H9 (cell line): ENCODE data around the gene MYT1. TPM values are rescaled to one million over a fixed set of nuclear protein-coding genes. Genes with fewer than 3 reads are reported as not detected.

Experiments used
- DNase-seq: peaks from one replicate; pipeline ENCODE4 v3.0.0-alpha.2; 2017
- H2AFZ ChIP-seq: one replicate; pipeline ENCODE4 v1.6.1; 2013; ENCODE audit warnings: mild to moderate bottlenecking, low read length, control low read depth, moderate library complexity
- H2AK5ac ChIP-seq: 2 replicates; pipeline ENCODE4 v1.6.1; 2013; ENCODE audit warnings: low read length, control low read depth, mixed read lengths; ENCODE audit not compliant: insufficient read length
- H2BK120ac ChIP-seq: one replicate; pipeline ENCODE4 v1.6.1; 2013; ENCODE audit warnings: low read depth, mild to moderate bottlenecking, low read length, control low read depth, inconsistent platforms; ENCODE audit not compliant: poor library complexity, severe bottlenecking
- H2BK12ac ChIP-seq: 2 replicates; pipeline ENCODE4 v1.6.1; 2013; ENCODE audit warnings: low read length, control low read depth, mixed read lengths, low read depth; ENCODE audit not compliant: insufficient read length
- H2BK15ac ChIP-seq: 2 replicates; pipeline ENCODE4 v1.6.1; 2013; ENCODE audit warnings: low read depth, low read length, control low read depth
- H2BK20ac ChIP-seq: one replicate; pipeline ENCODE4 v1.6.1; 2013; ENCODE audit warnings: low read depth, mild to moderate bottlenecking, low read length, control low read depth, inconsistent platforms; ENCODE audit not compliant: poor library complexity, severe bottlenecking
- H2BK5ac ChIP-seq: 2 replicates; pipeline ENCODE4 v1.6.1; 2013; ENCODE audit warnings: low read length, control low read depth, mixed read lengths; ENCODE audit not compliant: insufficient read length
- H3K14ac ChIP-seq: 2 replicates; pipeline ENCODE4 v1.6.1; 2013; ENCODE audit warnings: low read length, control low read depth; ENCODE audit not compliant: insufficient read depth
- H3K18ac ChIP-seq: 2 replicates; pipeline ENCODE4 v1.6.1; 2013; ENCODE audit warnings: low read depth, mild to moderate bottlenecking, mixed read lengths, low read length, control low read depth; ENCODE audit not compliant: insufficient read length
- H3K23ac ChIP-seq: 2 replicates; pipeline ENCODE4 v1.6.1; 2013; ENCODE audit warnings: low read length, control low read depth, mixed read lengths, low read depth; ENCODE audit not compliant: insufficient read length
- H3K23me2 ChIP-seq: 2 replicates; pipeline ENCODE4 v1.6.1; 2013; ENCODE audit warnings: low read depth, mild to moderate bottlenecking, mixed read lengths, low read length, control low read depth; ENCODE audit not compliant: insufficient read length, poor library complexity, severe bottlenecking
- H3K27ac ChIP-seq: 2 replicates; pipeline ENCODE4 v1.5.1; 2013; ENCODE audit warnings: low read length, control low read depth, mixed read lengths, low read depth; ENCODE audit not compliant: insufficient read length
- H3K27me3 ChIP-seq: 2 replicates; pipeline ENCODE4 v1.6.1; 2013; ENCODE audit warnings: low read length, control low read depth, inconsistent platforms; ENCODE audit not compliant: insufficient read depth
- H3K4ac ChIP-seq: 2 replicates; pipeline ENCODE4 v1.6.1; 2013; ENCODE audit warnings: low read depth, mild to moderate bottlenecking, control low read depth, inconsistent platforms, low read length, moderate library complexity
- H3K4me1 ChIP-seq: 2 replicates; pipeline ENCODE4 v1.6.1; 2013; ENCODE audit warnings: low read length, control low read depth, inconsistent platforms; ENCODE audit not compliant: insufficient read depth
- H3K4me2 ChIP-seq: 2 replicates; pipeline ENCODE4 v1.6.1; 2013; ENCODE audit warnings: low read length, control low read depth, mixed read lengths; ENCODE audit not compliant: insufficient read length, insufficient read depth
- H3K56ac ChIP-seq: 2 replicates; pipeline ENCODE4 v1.6.1; 2013; ENCODE audit warnings: low read depth, mild to moderate bottlenecking, mixed read lengths, low read length, control low read depth; ENCODE audit not compliant: insufficient read length
- H3K79me1 ChIP-seq: 2 replicates; pipeline ENCODE4 v1.6.1; 2013; ENCODE audit warnings: low read depth, mild to moderate bottlenecking, moderate library complexity, low read length, control low read depth, inconsistent platforms; ENCODE audit not compliant: insufficient read depth, poor library complexity, severe bottlenecking
- H3K79me2 ChIP-seq: 2 replicates; pipeline ENCODE4 v1.6.1; 2013; ENCODE audit warnings: low read length, control low read depth, inconsistent platforms; ENCODE audit not compliant: insufficient read depth
- H3K9ac ChIP-seq: 2 replicates; pipeline ENCODE4 v1.6.1; 2013; ENCODE audit warnings: low read length, control low read depth, mixed read lengths; ENCODE audit not compliant: insufficient read length; ENCODE audit errors: extremely low read depth
- H3K9me3 ChIP-seq: one replicate; pipeline ENCODE4 v1.6.1; 2013; ENCODE audit warnings: low read depth, low read length, inconsistent platforms; ENCODE audit not compliant: control insufficient read depth
- H3T11ph ChIP-seq: one replicate; pipeline ENCODE4 v1.6.1; 2013; ENCODE audit warnings: mild to moderate bottlenecking, low read length, control low read depth, inconsistent platforms
- H4K20me1 ChIP-seq: one replicate; pipeline ENCODE4 v1.6.1; 2013; ENCODE audit not compliant: control insufficient read depth, insufficient read length, insufficient read depth
- H4K5ac ChIP-seq: 2 replicates; pipeline ENCODE4 v1.6.1; 2013; ENCODE audit warnings: low read depth, mild to moderate bottlenecking, mixed read lengths, low read length, control low read depth; ENCODE audit not compliant: insufficient read length
- H4K8ac ChIP-seq: replicated peaks from 2 replicates; pipeline ENCODE4 v1.6.1; 2013; ENCODE audit warnings: low read length, control low read depth, mixed read lengths, low read depth; ENCODE audit not compliant: insufficient read length
- H4K91ac ChIP-seq: 2 replicates; pipeline ENCODE4 v1.6.1; 2013; ENCODE audit warnings: low read depth, mild to moderate bottlenecking, moderate library complexity, mixed read lengths, low read length, control low read depth; ENCODE audit not compliant: insufficient read length
- H3K27ac Mint-ChIP-seq, 3 experiments: 2 replicates in 2 of 3; 3 replicates in 1 of 3; pipeline ENCODE4 v1.8.0; 2020 to 2021; ENCODE audit warnings: mixed read lengths in 3 of 3, mild to moderate bottlenecking in 1 of 3, moderate library complexity in 1 of 3
- H3K27me3 Mint-ChIP-seq: 2 replicates; pipeline ENCODE4 v1.8.0; 2021; ENCODE audit warnings: low read depth, mild to moderate bottlenecking, moderate library complexity, mixed read lengths
- H3K36me3 Mint-ChIP-seq, 3 experiments: 2 replicates in 2 of 3; 3 replicates in 1 of 3; pipeline ENCODE4 v1.8.0; 2020 to 2021; ENCODE audit warnings: low read depth in 3 of 3, mixed read lengths in 3 of 3; ENCODE audit not compliant: insufficient read depth in 1 of 3
- H3K4me1 Mint-ChIP-seq, 2 experiments: 2 replicates each; pipeline ENCODE4 v1.8.0; 2020; ENCODE audit warnings: mixed read lengths in 2 of 2
- H3K4me3 Mint-ChIP-seq, 2 experiments: 2 replicates in 1 of 2; 3 replicates in 1 of 2; pipeline ENCODE4 v1.8.0; 2020 to 2021; ENCODE audit warnings: mild to moderate bottlenecking in 2 of 2, mixed read lengths in 2 of 2, moderate library complexity in 1 of 2
- H3K9me3 Mint-ChIP-seq, 2 experiments: 2 replicates in 1 of 2; 3 replicates in 1 of 2; pipeline ENCODE4 v1.8.0; 2020; ENCODE audit warnings: mild to moderate bottlenecking in 2 of 2, mixed read lengths in 2 of 2, moderate library complexity in 1 of 2
- WGBS: extraction: QIAGEN DNeasy Blood & Tissue Kit; methylation state at CpG from one replicate; pipeline ENCODE4 v1.1.7; 2013; ENCODE audit warnings: missing lambda C conversion rate, low lambda C conversion rate, mixed read lengths; ENCODE audit not compliant: insufficient read length; ENCODE audit errors: extremely low coverage; 5-methylcytosine and 5-hydroxymethylcytosine counted together
- total RNA-seq: library from RNA; stranded (reverse); gene quantifications from 2 replicates; pipeline ENCODE4 v1.2.1, GENCODE V29; 2021
- TF ChIP-seq, protein P1 (sequence below): fragments of 200-600 bp; sonication (generic); conservative IDR thresholded peaks from 3 replicates; pipeline ENCODE4 v1.8.0; 2021; ENCODE audit warnings: antibody characterized with exemption, mild to moderate bottlenecking

Gene MYT1
- total RNA-seq, 1 experiment from 2014 or later: 0.79 TPM

DNA sequence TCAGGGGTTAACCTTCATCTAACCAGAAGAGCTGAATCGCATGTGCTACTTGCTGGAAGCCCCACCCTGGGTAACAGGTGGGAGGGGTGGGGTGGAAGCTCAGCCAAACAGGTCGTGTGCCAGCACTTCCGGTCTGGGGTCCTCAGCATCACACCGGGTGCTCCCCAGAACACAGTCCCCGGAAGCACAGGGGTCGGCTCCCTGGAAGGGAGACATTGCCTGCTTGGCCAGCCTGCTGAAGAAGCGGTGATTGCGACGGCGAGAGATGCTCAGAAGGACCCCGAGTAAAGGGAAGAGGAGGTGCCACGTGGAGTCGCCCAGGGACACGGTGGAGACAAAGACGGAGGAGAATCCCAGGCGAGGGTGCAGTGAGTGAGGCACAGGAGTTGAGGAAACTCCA is 36.5 kb downstream of the MYT1 start:
- no peak overlapping the region for H4K5ac ChIP-seq
- H3K14ac ChIP-seq: no peak overlapping the region
- H3K27me3 ChIP-seq: no peaks in the 10 kb centered on the region
- no peaks in the 10 kb centered on the region for H3K79me2 ChIP-seq
- no peak overlapping the region for H3K18ac ChIP-seq
- H3T11ph ChIP-seq: no peak overlapping the region
- no peak overlapping the region for H3K4me2 ChIP-seq
- no peak overlapping the region for H4K8ac ChIP-seq
- 0 out of 2 replicates have a peak, but pooled peaks cover 3% of the 10 kb centered on the region for H3K4me1 ChIP-seq
- no peak overlapping the region for H4K91ac ChIP-seq
- no peak overlapping the region for H2BK15ac ChIP-seq
- no peaks in the 10 kb centered on the region for H3K23me2 ChIP-seq
- no peak for DNase-seq
- no peak overlapping the region for H2AK5ac ChIP-seq
- Mint-ChIP-seq H3K27ac (no peak overlapping the region), H3K9me3 (peaks cover 16 to 21% of the 10 kb centered on the region in 2 experiments), H3K27me3 (peaks cover 24% of the 10 kb centered on the region), H3K4me3 (no peak overlapping the region), H3K36me3 (peaks cover 8 to 23% (median 13%) of the 10 kb centered on the region in 3 experiments; a peak in 6 of 7 replicates), H3K4me1 (peaks cover 3 to 15% of the 10 kb centered on the region in 2 experiments)
- no peaks in the 10 kb centered on the region for H4K20me1 ChIP-seq
- H2BK20ac ChIP-seq: no peak overlapping the region
- no peak overlapping the region for H2AFZ ChIP-seq
- no peak overlapping the region for H3K9ac ChIP-seq
- H2BK5ac ChIP-seq: no peak overlapping the region
- H2BK120ac ChIP-seq: no peak overlapping the region
- no peaks in the 10 kb centered on the region for H3K79me1 ChIP-seq
- no CpG with 5 or more reads among the region's 16 CpGs for WGBS
- no peak overlapping the region for H2BK12ac ChIP-seq
- H3K56ac ChIP-seq: no peak overlapping the region
- no peak overlapping the region for H3K23ac ChIP-seq
- H3K4ac ChIP-seq: no peak overlapping the region
- TF ChIP-seq, protein P1, sequence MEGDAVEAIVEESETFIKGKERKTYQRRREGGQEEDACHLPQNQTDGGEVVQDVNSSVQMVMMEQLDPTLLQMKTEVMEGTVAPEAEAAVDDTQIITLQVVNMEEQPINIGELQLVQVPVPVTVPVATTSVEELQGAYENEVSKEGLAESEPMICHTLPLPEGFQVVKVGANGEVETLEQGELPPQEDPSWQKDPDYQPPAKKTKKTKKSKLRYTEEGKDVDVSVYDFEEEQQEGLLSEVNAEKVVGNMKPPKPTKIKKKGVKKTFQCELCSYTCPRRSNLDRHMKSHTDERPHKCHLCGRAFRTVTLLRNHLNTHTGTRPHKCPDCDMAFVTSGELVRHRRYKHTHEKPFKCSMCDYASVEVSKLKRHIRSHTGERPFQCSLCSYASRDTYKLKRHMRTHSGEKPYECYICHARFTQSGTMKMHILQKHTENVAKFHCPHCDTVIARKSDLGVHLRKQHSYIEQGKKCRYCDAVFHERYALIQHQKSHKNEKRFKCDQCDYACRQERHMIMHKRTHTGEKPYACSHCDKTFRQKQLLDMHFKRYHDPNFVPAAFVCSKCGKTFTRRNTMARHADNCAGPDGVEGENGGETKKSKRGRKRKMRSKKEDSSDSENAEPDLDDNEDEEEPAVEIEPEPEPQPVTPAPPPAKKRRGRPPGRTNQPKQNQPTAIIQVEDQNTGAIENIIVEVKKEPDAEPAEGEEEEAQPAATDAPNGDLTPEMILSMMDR: no peak
- H3K9me3 ChIP-seq: no peaks in the 10 kb centered on the region
- no peak overlapping the region for H3K27ac ChIP-seq
